ENCODE data around the gene PIAS1.
A peak's percentile ranks its signal among the peaks of the same experiment; 100 is the strongest.
"Not testable (repeated sequence)": the region's sequence is repeated elsewhere in the genome, so short reads cannot be mapped to it uniquely, and the experiment has no call there.

The PIAS1 gene

GRCh38 chr15:68053701-68054627 lies at the start of gene PIAS1:
TSS of gene PIAS1 (plus strand) at chr15:68054315. CDS start at chr15:68054327, 12 bp downstream.
- peak; percentile 97 for DNase-seq (ENCODE audit: low spot score)

DNA sequence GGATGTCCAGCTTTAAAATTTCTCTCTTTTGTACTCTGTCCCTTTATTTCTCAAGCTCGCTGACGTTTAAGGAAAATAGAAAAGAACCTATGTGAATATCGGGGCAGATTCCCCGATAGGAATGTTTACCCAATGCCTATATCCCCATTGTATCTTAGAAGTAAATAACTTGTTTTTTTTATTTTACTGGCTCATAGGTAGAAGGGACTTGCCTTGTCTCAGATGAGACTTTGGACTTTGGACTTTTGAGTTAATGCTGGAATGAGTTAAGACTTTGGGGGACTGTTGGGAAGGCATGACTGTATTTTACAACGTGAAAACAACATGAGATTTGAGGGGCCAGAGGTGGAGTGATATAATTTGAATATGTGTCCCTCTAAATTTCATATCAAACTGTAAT lies 46.5 kb upstream of the PIAS1 start:
- DNase-seq (ENCODE audit: low spot score) = not testable (repeated sequence)

DNA sequence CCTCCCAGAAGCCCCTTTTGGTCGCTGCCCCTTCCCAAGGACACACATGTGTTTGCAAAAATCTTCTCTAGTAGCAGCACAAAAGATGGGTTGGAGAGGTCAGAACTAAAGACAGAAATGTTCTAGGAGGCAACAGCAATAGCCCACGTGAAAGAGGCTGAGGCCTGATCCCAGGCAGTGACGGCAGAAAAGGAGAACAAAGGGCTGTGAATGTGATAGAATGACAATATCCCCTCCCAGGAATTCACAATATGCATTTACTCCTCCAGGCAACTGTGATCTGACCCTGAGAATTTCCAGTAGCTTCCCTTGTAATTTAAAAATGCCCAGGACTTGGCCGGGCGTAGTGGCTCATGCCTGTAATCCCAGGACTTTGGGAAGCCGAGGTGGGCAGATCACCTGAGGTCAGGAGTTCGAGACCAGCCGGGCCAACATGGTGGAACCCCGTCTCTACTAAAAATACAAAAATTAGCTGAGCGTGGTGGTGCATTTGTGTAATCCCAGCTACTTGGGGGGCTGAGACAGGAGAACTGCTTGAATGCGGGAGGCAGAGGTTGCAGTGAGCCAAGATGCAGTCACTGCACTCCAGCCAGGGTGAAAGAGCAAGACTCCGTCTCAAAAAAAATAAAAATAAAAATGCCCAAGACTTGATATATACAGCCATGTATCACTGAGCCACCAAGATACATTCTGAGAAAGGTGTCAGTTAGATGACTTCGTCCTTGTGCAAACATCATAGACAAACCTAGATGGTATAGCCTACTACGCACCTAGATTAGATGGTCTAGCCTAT lies 43.6 kb upstream of the PIAS1 start:
- no peak for DNase-seq (ENCODE audit: low spot score)

GRCh38 chr15:68012911-68013310 lies 41.2 kb upstream of the PIAS1 start:
- no peak for DNase-seq (ENCODE audit: low spot score)

DNA sequence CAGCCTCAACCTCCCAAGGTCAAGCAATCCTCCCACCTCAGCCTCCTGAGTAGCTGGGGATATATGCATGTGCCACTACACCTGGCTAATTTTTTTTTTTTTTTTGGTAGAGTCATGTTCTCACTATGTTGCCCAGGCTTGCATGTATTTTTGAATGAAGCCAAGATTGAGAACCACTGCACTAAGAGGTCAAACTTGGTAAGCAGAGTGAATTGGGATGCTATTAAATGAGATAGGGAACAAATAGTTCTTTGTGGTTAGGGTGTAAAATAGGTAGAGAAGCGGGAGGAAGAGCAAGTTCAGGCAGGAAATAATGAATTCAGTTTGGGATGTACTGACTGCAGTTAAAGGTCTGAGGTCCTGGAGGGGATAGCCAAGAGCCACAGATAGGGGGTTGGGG lies 39.9 kb upstream of the PIAS1 start:
- DNase-seq (ENCODE audit: low spot score) = no peak

GRCh38 chr15:68015244-68015643 lies 38.9 kb upstream of the PIAS1 start:
- no peak for DNase-seq (ENCODE audit: low spot score)

GRCh38 chr15:68017201-68017600 lies 36.9 kb upstream of the PIAS1 start:
- DNase-seq (ENCODE audit: low spot score) = no peak

DNA sequence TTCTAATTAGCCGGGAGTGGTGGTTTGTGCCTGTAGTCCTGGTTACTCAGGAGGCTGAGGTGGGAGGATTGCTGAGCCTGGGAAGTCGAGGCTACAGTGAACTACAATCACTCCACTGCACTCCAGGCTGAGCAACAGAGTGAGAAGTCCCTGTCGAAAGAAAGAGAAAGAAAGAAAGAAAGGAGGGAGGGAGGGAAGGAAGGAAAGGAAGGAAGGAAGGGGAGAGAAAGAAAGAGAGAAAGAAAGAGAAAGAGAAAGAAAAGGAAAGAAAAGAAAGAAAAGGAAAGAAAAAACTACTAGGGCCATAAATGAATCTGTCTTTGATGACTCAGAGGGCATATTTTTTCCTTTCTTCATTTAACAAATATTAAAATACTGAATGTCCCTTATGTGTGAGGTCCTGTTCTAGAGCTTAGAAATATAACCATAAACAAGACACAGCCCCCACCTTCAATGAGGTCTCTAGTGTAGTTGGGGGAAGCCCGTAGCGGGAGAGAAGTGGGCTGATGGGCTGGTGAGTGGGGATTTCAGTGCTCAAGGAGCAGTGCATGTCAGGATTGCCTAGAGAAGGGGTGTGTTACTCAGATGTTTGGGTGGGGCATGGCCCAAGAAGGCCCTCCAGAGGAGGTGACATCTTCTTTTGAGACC lies 35.2 kb upstream of the PIAS1 start:
- no peak for DNase-seq (ENCODE audit: low spot score)

GRCh38 chr15:68019814-68020525 lies 34.1 kb upstream of the PIAS1 start:
- DNase-seq (ENCODE audit: low spot score) = no peak

DNA sequence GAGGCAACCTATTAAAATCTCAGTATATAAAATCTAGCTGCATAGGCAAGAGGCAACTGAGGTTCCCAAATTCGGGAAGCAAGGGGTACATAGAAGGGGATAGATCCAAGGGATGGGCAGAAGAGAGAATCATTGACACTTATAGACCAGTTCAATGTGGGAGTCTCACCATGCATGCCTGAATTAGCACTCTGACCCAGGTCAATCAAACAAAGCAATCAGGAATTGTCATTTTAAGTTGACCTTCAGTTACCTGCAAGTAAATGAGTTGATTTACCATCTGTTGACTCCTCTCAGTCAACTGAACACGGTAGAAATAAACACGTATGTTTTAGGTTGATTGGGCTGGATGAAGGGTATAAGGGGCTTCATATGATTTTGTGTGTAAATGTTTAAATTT lies 33.4 kb upstream of the PIAS1 start:
- DNase-seq (ENCODE audit: low spot score) = no peak

DNA sequence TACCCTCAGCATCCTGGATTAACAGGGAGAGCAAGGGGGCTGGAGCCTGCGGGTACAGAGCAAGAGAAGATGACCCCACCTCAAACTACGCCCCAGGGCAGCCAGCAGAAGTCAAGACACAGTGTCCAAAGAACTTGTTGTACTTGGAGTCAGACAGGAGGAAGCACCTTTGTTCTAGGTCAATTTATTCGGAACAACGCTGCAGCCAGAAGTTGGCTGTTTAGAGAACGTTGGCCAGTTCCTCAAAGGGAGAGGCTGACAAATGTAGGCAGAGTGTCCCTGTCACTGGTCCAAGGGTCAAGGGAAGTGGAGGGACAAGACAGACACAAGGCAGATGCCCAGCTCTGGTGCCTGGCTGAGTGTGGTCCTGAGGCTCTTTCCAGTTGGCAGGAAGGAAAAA lies 32.1 kb upstream of the PIAS1 start:
- no peak for DNase-seq (ENCODE audit: low spot score)

- no peak for DNase-seq (ENCODE audit: low spot score)
Measured at GRCh38 chr15:68023307-68024101, 30.6 kb upstream of the PIAS1 start.

DNA sequence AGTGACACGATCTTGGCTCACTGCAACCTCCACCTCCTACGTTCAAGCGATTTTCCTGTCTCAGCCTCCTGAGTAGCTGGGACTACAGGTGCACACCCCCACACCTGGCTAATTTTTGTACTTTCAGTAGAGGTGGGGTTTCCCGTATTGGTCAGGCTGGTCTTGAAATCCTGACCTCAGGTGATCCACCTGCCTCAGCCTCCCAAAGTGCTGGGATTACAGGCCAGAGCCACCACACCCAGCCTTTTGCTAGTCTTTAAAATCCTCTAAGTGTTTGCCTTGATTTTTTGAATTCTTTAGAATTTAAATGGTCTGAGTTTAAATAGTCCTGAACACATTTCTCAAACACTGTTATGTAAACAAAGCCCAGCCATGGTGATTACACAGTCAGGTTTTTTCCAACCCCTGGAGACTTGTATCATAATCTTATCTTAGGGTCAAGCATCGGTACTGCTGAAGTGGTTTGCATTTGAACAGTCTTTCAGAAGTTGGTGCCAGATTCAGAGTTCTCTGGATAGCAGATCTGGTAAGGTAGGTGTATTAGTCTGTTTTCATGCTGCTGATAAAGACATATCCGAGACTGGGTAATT lies 28.2 kb upstream of the PIAS1 start:
- DNase-seq (ENCODE audit: low spot score) = no peak

GRCh38 chr15:68027388-68027787 lies 26.7 kb upstream of the PIAS1 start:
- DNase-seq (ENCODE audit: low spot score) = no peak

- no peak for DNase-seq (ENCODE audit: low spot score)
Measured at GRCh38 chr15:68028137-68028887, 25.8 kb upstream of the PIAS1 start.

DNA sequence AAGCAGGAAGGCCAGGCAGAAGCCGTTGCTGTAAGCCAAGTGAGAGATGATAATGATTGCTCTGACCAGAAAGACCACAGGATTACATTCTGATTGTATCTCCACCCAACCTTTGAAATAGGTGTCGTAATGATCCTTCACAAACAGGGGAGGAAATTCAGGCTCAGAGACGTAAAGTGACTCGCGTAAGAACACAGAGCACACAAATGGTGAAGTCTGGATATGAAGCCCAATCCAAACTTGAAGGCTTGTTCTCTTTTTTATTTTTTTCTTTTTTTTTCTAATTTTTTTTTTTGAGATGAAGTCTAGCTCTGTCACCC lies 25.3 kb upstream of the PIAS1 start:
- DNase-seq (ENCODE audit: low spot score) = no peak

DNA sequence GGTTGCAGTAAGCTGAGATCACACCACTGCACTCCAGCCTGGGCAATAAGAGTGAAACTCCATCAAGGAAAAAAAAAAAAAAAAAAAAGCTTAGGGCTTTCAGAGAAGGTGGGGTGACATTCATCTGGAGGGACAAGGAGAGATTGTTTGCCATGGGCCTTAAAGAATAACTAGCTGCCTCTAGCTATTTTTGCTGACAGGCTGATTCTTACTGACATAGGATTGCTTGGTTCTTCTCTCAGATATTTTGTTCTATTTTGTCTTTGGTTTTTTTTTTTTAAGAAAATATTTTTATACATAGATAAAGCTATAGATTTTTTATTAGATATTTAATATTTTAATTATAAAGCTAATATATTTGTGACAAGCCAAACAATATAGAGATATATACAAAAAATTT lies 24.2 kb upstream of the PIAS1 start:
- no peak for DNase-seq (ENCODE audit: low spot score)

- DNase-seq (ENCODE audit: low spot score) = no peak
Measured at GRCh38 chr15:68031404-68031803, 22.7 kb upstream of the PIAS1 start.

GRCh38 chr15:68032672-68033071 lies 21.4 kb upstream of the PIAS1 start:
- DNase-seq (ENCODE audit: low spot score) = no peak

DNA sequence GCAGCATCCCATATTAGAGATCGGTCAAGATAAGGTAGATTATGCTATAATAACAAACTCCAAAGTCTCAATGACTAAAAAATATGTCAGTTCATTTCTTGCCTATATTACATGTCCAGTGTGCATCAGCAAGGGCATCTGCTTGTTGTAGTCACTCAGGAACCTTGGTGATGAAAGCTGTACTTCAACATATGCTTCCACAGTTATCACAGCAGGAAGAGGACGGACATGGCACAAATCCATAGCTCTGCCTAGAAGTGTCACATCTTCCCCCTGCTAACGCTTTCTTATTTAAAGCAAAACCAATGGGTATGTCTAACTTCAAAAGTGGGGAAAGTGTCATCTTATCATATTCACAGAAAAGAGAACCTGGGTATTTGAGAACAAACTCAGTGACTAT lies 20.0 kb upstream of the PIAS1 start:
- DNase-seq (ENCODE audit: low spot score) = no peak
